Right lobe of liver (tissue), 6 donors: ENCODE results near the gene TUBE1. TPM values are rescaled to one million over a fixed set of nuclear protein-coding genes. Genes with fewer than 3 reads are reported as not detected.
A peak's percentile ranks its signal among the peaks of the same experiment; 100 is the strongest.

Experiments
- ATAC-seq, 4 donors: fragments of 200-7000 bp; cut with Tn5 transposase; one replicate each; pipeline ENCODE4 v1.9.1; 2020; ENCODE audit warnings: mild to moderate bottlenecking in 4 of 4, moderate library complexity in 4 of 4
- DNase-seq, 3 donors: peaks; one replicate each; pipeline ENCODE4 v3.0.0-alpha.2; 2020
- H3K27ac ChIP-seq, 3 donors: fragments of 200-600 bp; one replicate each; pipeline ENCODE4 v1.8.0; 2022
- H3K27me3 ChIP-seq, 2 donors: fragments of 200-600 bp; one replicate each; pipeline ENCODE4 v1.8.0; 2022
- H3K36me3 ChIP-seq, 4 donors: fragments of 200-600 bp; sonication (generic) in 1 of 4; one replicate each; pipeline versions ENCODE4 v1.5.1 to v1.8.0; 2017 to 2022; ENCODE audit warnings: control low read depth in 1 of 4
- H3K4me1 ChIP-seq, 4 donors: fragments of 200-600 bp; sonication (generic) in 1 of 4; one replicate each; pipeline versions ENCODE4 v1.5.1 to v1.8.0; 2017 to 2022; ENCODE audit warnings: control low read depth in 1 of 4
- H3K4me3 ChIP-seq, 3 donors: fragments of 200-600 bp; one replicate each; pipeline ENCODE4 v1.8.0; 2022
- H3K9me3 ChIP-seq, 4 donors: fragments of 200-600 bp; sonication (generic) in 1 of 4; one replicate each; pipeline versions ENCODE4 v1.5.1 to v1.8.0; 2017 to 2022; ENCODE audit warnings: control low read depth in 1 of 4
- CTCF ChIP-seq, 4 donors: fragments of 200-600 bp in 3 of 4; fragments of 450-650 bp in 1 of 4; IDR thresholded peaks; one replicate each; pipeline versions ENCODE4 v1.5.1 to v1.8.0; 2016 to 2022; ENCODE audit warnings: antibody characterized with exemption in 4 of 4, mild to moderate bottlenecking in 2 of 4
- POLR2A ChIP-seq: fragments of 450-650 bp; IDR thresholded peaks from one replicate; pipeline ENCODE4 v1.6.1; 2017; ENCODE audit warnings: antibody characterized with exemption, mild to moderate bottlenecking
- WGBS: methylation state at CpG from one replicate; pipeline ENCODE4 v1.1.6; 2018; ENCODE audit warnings: low coverage, low lambda C conversion rate; ENCODE audit not compliant: insufficient coverage; ENCODE audit errors: missing lambda C conversion rate; 5-methylcytosine and 5-hydroxymethylcytosine counted together
- intact Hi-C, 2 donors: fragments of 100-400 bp; cut with DNase I; formaldehyde crosslinking; loops; one replicate each; pipeline versions ENCODE4 v1.11.2 to v1.14.1; 2022
- total RNA-seq, 6 experiments: library from RNA; depleted of rRNA in 2 of 6; stranded (reverse); fragments of >200 nt in 2 of 6; fragmentation: NEBNext Ultra II Directional in 3 of 6; extraction: Animal tissue kit (Norgen Biotek cat#: 25700) in 3 of 6; gene quantifications; one replicate each; pipeline versions ENCODE4 v1.1.0 to v1.2.4, GENCODE V29; 2016 to 2023
- donor health status: DM: no; HTN: yes; CAD: no.
- donor health status: DM: no; HTN: no; CAD: no.
- donor health status: DM: no; HTN: no; CAD: no.
- donor health status: DM: no; HTN: yes; CAD: no.
- donor health status: DM: no; HTN: yes; CAD: no.

The TUBE1 gene
- total RNA-seq, 6 experiments from 2014 or later, result 16.2 to 38.0 (median 27.7) TPM

- Histone ChIP-seq H3K27me3 (no peaks in the 10 kb centered on the region), H3K4me1 (no peaks in the 10 kb centered on the region), H3K27ac (no peak overlapping the region), H3K4me3 (no peak overlapping the region), H3K9me3 (no peaks in the 10 kb centered on the region), H3K36me3 (peaks cover 0 to 13% (median 1%) of the 10 kb centered on the region in 4 donors)
- no peak for DNase-seq
- intact Hi-C loops, result no loop called here
- TF ChIP-seq CTCF (IDR thresholded peaks at IDR 0.05) (no peak), POLR2A (no peak)
- ATAC-seq, result no peak
- 45% methylated on average over 6 of the region's 6 CpGs for WGBS
Measured at GRCh38 chr6:112065426-112065986, 21.8 kb downstream of the TUBE1 start.

DNA sequence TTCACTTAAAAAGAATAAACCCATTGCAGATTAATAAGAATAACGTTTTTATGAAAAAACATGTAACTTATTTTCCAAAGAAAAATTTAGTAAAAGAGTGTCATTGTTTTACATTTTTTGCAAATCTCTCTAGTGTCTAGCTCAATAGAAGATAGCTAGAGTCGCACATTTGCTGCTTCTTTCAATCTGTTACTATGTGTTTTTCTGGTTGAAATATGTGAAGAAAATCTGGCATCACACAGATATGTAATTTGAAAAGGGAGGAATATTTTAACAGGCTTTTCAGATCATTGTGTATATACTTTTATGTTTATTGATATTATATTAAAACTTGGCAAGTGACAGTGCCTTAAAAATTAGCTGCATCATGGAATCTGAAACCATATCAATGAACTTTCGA, 24.3 kb downstream of the TUBE1 start:
- intact Hi-C loops, result no loop called here
- H3K9me3 ChIP-seq, result no peaks in the 10 kb centered on the region
- DNase-seq (no peak), ATAC-seq (no peak)
- 69% methylated on average over 3 of the region's 3 CpGs for WGBS
- H3K4me3 ChIP-seq, result no peak overlapping the region
- H3K36me3 ChIP-seq, result no peaks in the 10 kb centered on the region
- no peak for TF ChIP-seq POLR2A
- no peak for TF ChIP-seq CTCF (IDR thresholded peaks at IDR 0.05)
- H3K4me1 ChIP-seq, result no peaks in the 10 kb centered on the region
- no peak overlapping the region for H3K27ac ChIP-seq
- no peaks in the 10 kb centered on the region for H3K27me3 ChIP-seq

- Histone ChIP-seq H3K4me3 (no peak overlapping the region), H3K27ac (no peak overlapping the region), H3K9me3 (no peaks in the 10 kb centered on the region), H3K27me3 (no peaks in the 10 kb centered on the region), H3K4me1 (no peaks in the 10 kb centered on the region), H3K36me3 (no peaks in the 10 kb centered on the region)
- 90% methylated on average over 4 of the region's 4 CpGs for WGBS
- intact Hi-C loops, result no loop called here
- no peak for ATAC-seq
- no peak for DNase-seq
- TF ChIP-seq POLR2A, result no peak
- no peak for TF ChIP-seq CTCF (IDR thresholded peaks at IDR 0.05)
Measured at GRCh38 chr6:112061605-112062004, 25.7 kb downstream of the TUBE1 start.

GRCh38 chr6:112058243-112059032, 28.8 kb downstream of the TUBE1 start:
- WGBS, result 47% methylated on average over 4 of the region's 4 CpGs
- DNase-seq (no peak), ATAC-seq (peak; percentile 28 to 61 (median 47))
- TF ChIP-seq CTCF (IDR thresholded peaks at IDR 0.05), result no peak
- TF ChIP-seq POLR2A, result no peak
- Histone ChIP-seq H3K27ac (no peak overlapping the region), H3K36me3 (no peaks in the 10 kb centered on the region), H3K4me1 (no peaks in the 10 kb centered on the region), H3K27me3 (no peaks in the 10 kb centered on the region), H3K4me3 (no peak overlapping the region), H3K9me3 (no peaks in the 10 kb centered on the region)
- intact Hi-C loops, result no loop called here
